Activated naive CD8-positive, alpha-beta T cell treated with anti-CD3 and anti-CD28 coated beads, Interleukin-2, amount 50 U/mL, for 24 hours (primary cell): ENCODE data around the gene MAT2A.
"Not testable (repeated sequence)": the region's sequence is repeated elsewhere in the genome, so short reads cannot be mapped to it uniquely, and the experiment has no call there.

Source experiments
- ATAC-seq: fragments of 150-1000 bp; cut with Tn5 transposase; one replicate; pipeline ENCODE4 v1.10.0; 2021
- DNase-seq: peaks from one replicate; pipeline ENCODE4 v3.0.0; 2021
- H3K27ac Mint-ChIP-seq: one replicate; pipeline ENCODE4 v1.8.0; 2021; ENCODE audit warnings: mild to moderate bottlenecking, mixed read lengths
- H3K27me3 Mint-ChIP-seq: one replicate; pipeline ENCODE4 v1.8.0; 2021; ENCODE audit warnings: mixed read lengths
- H3K36me3 Mint-ChIP-seq: one replicate; pipeline ENCODE4 v1.8.0; 2021; ENCODE audit warnings: low read depth, mixed read lengths
- H3K4me1 Mint-ChIP-seq: one replicate; pipeline ENCODE4 v1.8.0; 2021; ENCODE audit warnings: mixed read lengths
- H3K4me3 Mint-ChIP-seq: one replicate; pipeline ENCODE4 v1.8.0; 2021; ENCODE audit warnings: mild to moderate bottlenecking, moderate library complexity, mixed read lengths
- H3K9me3 Mint-ChIP-seq: one replicate; pipeline ENCODE4 v1.8.0; 2021; ENCODE audit warnings: mixed read lengths

Gene MAT2A

GRCh38 chr2:85537600-85538506 is 1.1 kb upstream of the MAT2A start:
- Mint-ChIP-seq H3K27me3 (no peaks in the 10 kb centered on the region), H3K4me1 (peaks cover 42% of the 10 kb centered on the region), H3K36me3 (peaks cover 39% of the 10 kb centered on the region), H3K27ac (peak overlapping the region; percentile 99), H3K4me3 (peak overlapping the region; percentile 95), H3K9me3 (no peaks in the 10 kb centered on the region)
- peak; percentile 11 for ATAC-seq
- peak; percentile 58 for DNase-seq

DNA sequence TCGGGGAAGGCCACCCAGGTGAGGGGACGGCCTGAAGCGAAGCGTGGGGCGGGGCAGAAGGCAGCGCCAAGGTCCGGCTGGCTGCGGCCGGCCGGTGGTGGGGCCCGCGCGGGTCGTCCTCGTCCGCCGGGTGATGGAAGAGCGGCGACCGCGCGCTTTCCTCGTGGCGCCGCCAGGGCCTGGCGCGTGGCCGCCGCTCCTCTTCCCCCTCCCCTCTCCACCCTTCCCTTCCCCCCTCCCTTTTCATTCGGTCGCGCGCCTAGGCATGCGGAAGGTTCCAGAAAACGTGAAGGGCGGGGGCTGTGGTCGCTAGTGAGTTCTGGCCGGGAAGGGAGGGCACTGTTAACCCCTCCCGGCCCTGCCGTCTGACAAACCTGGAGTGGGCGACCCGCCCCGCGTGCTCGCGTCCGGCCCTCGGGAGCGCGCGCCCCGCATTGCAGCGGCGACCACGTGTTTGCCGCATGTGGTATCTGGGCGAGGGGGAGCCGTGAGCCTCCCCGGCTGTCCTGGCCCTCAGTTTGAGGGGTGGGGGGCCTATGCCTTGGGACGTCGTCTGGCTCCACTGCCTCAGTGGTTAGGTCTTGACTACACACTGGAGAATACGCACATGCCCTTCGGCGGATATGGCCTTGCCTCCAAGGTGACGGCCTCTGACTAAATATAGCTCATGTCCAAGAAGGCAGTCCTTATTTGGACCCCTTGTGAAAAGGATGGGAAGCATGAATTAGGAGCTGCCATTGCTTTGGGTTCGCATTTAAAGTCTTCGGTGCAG is 579 bp downstream of the MAT2A start:
- peak; percentile 41 for ATAC-seq
- Mint-ChIP-seq H3K4me1 (peaks cover 53% of the 10 kb centered on the region), H3K36me3 (peaks cover 56% of the 10 kb centered on the region), H3K27me3 (no peaks in the 10 kb centered on the region), H3K27ac (peak overlapping the region; percentile 99), H3K4me3 (peak overlapping the region; percentile 95), H3K9me3 (no peaks in the 10 kb centered on the region)
- peak; percentile 77 for DNase-seq

DNA sequence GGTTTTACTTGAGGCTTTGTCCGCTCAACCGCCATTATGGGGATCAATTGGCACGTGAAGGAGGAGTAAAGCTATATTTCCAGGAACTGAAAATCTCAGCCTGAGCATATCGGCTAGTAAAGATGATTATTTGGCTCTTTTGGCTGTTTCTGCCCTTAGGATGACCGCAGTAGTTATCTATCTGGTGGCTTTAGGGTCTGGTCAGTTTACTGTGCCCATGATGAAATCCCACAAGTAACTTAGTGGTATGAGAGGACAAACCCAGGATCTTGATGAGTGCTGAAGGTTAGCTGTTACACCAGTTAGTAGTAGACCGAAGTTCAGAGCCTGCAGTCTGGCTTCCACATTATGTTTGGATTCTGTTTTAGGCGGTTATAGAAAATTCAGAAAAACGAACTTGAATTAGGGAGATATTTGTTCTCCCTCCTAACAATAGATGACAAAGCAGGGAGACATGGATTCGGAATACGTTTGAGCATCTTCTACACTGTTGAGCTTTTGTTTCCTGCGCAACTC is 1.2 kb downstream of the MAT2A start:
- no peaks in the 10 kb centered on the region for H3K27me3 Mint-ChIP-seq
- H3K36me3 Mint-ChIP-seq = peaks cover 62% of the 10 kb centered on the region
- DNase-seq (no peak), ATAC-seq (no peak)
- peaks cover 53% of the 10 kb centered on the region for H3K4me1 Mint-ChIP-seq
- H3K27ac Mint-ChIP-seq = peak overlapping the region; percentile 99
- peak overlapping the region; percentile 95 for H3K4me3 Mint-ChIP-seq
- H3K9me3 Mint-ChIP-seq = no peaks in the 10 kb centered on the region

GRCh38 chr2:85541262-85541661 is 2.3 kb downstream of the MAT2A start:
- Mint-ChIP-seq H3K36me3 (peaks cover 69% of the 10 kb centered on the region), H3K27me3 (no peaks in the 10 kb centered on the region), H3K4me1 (peaks cover 52% of the 10 kb centered on the region), H3K4me3 (peak overlapping the region; percentile 95), H3K27ac (peak overlapping the region; percentile 99), H3K9me3 (no peaks in the 10 kb centered on the region)
- ATAC-seq = no peak
- DNase-seq = no peak

DNA sequence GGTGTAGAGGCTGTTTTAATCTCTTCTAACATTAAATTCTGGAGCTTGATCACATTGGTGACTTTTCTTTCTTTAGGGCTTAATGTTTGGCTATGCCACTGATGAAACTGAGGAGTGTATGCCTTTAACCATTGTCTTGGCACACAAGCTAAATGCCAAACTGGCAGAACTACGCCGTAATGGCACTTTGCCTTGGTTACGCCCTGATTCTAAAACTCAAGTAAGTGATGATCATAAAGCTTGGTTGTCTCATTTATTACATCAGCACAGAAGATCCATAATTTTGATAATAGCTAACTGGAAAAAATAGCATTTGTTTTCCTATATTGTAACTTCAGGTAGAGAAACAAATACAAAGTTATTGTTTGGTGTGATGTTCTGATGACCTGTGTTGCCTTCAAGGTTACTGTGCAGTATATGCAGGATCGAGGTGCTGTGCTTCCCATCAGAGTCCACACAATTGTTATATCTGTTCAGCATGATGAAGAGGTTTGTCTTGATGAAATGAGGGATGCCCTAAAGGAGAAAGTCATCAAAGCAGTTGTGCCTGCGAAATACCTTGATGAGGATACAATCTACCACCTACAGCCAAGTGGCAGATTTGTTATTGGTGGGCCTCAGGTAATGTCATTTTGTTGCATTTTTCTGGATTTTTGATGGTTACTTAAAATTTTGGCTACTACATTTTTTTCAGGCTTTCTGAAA is 2.9 kb downstream of the MAT2A start:
- Mint-ChIP-seq H3K36me3 (peaks cover 66% of the 10 kb centered on the region), H3K4me3 (peak overlapping the region; percentile 95), H3K27me3 (no peaks in the 10 kb centered on the region), H3K9me3 (no peaks in the 10 kb centered on the region), H3K4me1 (peaks cover 46% of the 10 kb centered on the region), H3K27ac (peak overlapping the region; percentile 99)
- no peak for DNase-seq
- no peak for ATAC-seq

DNA sequence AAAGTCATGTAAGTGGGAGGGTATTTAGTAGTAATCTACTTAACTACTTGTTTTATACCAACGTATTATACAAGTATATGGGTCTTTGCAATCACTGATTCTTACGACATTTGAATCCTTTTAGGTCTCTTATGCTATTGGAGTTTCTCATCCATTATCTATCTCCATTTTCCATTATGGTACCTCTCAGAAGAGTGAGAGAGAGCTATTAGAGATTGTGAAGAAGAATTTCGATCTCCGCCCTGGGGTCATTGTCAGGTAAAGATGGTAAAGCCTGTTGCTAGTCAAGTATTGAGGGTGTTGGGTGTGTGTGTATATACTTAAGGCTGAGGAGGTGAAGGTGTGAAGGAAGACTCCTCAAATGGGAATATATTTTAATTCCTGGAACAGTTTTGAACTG is 3.8 kb downstream of the MAT2A start:
- Mint-ChIP-seq H3K4me3 (peak overlapping the region; percentile 95), H3K9me3 (no peaks in the 10 kb centered on the region), H3K4me1 (peaks cover 38% of the 10 kb centered on the region), H3K36me3 (peaks cover 67% of the 10 kb centered on the region), H3K27ac (peak overlapping the region; percentile 99), H3K27me3 (no peaks in the 10 kb centered on the region)
- DNase-seq (no peak), ATAC-seq (no peak)

- H3K27ac Mint-ChIP-seq = peak overlapping the region; percentile 99
- not testable (repeated sequence) for H3K27me3 Mint-ChIP-seq, H3K9me3 Mint-ChIP-seq, DNase-seq, ATAC-seq
- peak overlapping the region; percentile 42 for H3K4me3 Mint-ChIP-seq
- peaks cover 66% of the 10 kb centered on the region for H3K36me3 Mint-ChIP-seq
- peaks cover 38% of the 10 kb centered on the region for H3K4me1 Mint-ChIP-seq
Measured at GRCh38 chr2:85544254-85544691, 5.3 kb downstream of the MAT2A start.

- H3K4me1 Mint-ChIP-seq = peaks cover 38% of the 10 kb centered on the region
- H3K27ac Mint-ChIP-seq = peak overlapping the region; percentile 65
- not testable (repeated sequence) for ATAC-seq, H3K4me3 Mint-ChIP-seq, H3K9me3 Mint-ChIP-seq, H3K27me3 Mint-ChIP-seq, DNase-seq
- peaks cover 60% of the 10 kb centered on the region for H3K36me3 Mint-ChIP-seq
Measured at GRCh38 chr2:85544915-85545779, 6.2 kb downstream of the MAT2A start.

DNA sequence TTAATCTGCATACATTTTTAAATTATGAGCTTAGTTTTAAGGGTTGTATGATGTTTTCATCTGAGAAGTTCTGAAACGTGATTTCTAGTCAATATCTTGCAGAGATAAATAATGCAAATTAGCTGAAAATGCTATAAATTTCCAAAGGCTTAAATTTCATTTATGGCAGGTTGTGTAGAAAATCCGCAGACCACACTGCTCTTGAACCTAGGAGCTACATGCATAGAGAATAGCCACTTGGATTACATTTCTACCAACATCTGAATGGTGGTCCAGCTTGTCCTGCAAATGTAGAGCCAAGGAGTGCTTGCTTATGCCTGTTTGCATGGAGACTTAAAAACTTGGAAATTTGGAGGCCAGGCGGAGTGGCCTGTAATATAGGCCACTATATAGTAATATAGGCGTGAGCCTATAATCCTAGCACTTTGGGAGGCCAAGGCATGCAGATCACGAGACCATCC is 6.8 kb downstream of the MAT2A start:
- H3K36me3 Mint-ChIP-seq = peaks cover 55% of the 10 kb centered on the region
- ATAC-seq = peak; percentile 47
- H3K9me3 Mint-ChIP-seq = no peaks in the 10 kb centered on the region
- H3K4me1 Mint-ChIP-seq = peaks cover 31% of the 10 kb centered on the region
- H3K27me3 Mint-ChIP-seq = no peaks in the 10 kb centered on the region
- H3K4me3 Mint-ChIP-seq = peak overlapping the region; percentile 10
- peak overlapping the region; percentile 65 for H3K27ac Mint-ChIP-seq
- peak; percentile 14 for DNase-seq

DNA sequence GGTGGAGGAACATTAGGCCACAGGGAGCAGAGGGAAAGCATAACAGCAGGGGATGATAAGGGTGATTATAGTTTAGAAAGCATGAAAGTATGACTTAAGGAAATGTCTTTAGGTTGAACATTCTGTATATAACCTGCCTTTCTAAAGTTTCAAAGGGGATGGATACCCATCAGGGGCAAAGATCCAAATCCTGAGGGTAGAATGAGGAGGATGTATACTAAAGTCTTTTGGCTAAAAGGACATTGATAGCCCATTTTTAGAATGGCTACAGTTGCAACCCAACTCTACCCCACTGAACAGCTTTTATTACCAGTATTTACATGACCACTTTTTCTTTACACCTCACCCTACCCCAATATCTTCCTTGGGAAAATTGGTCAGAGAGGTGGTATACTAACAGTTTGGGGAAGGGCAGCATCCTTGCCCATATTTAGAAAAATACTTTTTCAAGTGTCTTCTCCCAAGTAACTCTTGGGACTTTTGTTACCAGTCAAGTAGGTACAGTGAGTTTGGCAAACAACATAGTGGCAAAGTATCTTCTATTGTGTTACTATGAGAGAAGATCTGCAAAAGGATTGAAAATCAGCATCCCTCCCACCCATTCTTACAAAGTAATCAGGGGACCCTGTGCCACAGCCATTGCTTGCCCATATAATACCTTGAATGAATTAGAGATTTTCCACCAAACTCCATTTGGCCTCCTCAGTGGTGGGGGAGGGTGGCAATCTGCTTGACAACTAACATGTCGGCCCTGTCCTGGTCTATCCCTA is 8.3 kb downstream of the MAT2A start:
- no peaks in the 10 kb centered on the region for H3K27me3 Mint-ChIP-seq
- ATAC-seq (peak; percentile 5), DNase-seq (no peak)
- H3K36me3 Mint-ChIP-seq = peaks cover 47% of the 10 kb centered on the region
- peaks cover 17% of the 10 kb centered on the region for H3K4me1 Mint-ChIP-seq
- H3K9me3 Mint-ChIP-seq = no peaks in the 10 kb centered on the region
- no peak overlapping the region for H3K4me3 Mint-ChIP-seq
- H3K27ac Mint-ChIP-seq = peak overlapping the region; percentile 65

GRCh38 chr2:85547859-85548607 is 9.1 kb downstream of the MAT2A start:
- Mint-ChIP-seq H3K27me3 (no peaks in the 10 kb centered on the region), H3K36me3 (peaks cover 45% of the 10 kb centered on the region), H3K4me3 (no peak overlapping the region), H3K4me1 (peaks cover 9% of the 10 kb centered on the region), H3K27ac (peak overlapping the region; percentile 6), H3K9me3 (no peaks in the 10 kb centered on the region)
- DNase-seq = no peak
- no peak for ATAC-seq

DNA sequence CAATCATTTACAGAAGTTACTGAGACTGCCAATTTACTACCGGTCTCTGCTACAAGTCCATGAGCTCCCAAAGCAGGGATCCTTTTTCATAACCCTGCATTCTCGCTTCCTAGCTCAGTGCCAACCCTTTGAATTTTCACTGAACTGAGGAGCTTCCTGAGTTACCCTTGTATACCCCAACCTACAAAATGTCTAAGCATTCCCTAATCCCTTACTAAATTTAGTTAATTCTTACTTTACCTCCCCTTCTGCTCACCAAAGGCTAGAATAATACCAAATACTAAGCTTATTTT is 9.6 kb downstream of the MAT2A start:
- H3K36me3 Mint-ChIP-seq = peaks cover 40% of the 10 kb centered on the region
- no peak overlapping the region for H3K27ac Mint-ChIP-seq

More for the DNA sequence above, 9.6 kb downstream of the MAT2A start:
- no peak overlapping the region for H3K4me3 Mint-ChIP-seq
- ATAC-seq (no peak), DNase-seq (no peak)
- no peaks in the 10 kb centered on the region for H3K9me3 Mint-ChIP-seq
- H3K27me3 Mint-ChIP-seq = no peaks in the 10 kb centered on the region
- peaks cover 5% of the 10 kb centered on the region for H3K4me1 Mint-ChIP-seq
